OCI-LY7 (cell line): ENCODE measurements around the gene PALLD.

Experiments used
- CTCF ChIP-seq: fragments of 200-600 bp; sonication (generic); conservative IDR thresholded peaks from 2 replicates; pipeline ENCODE4 v1.5.1; 2014; ENCODE audit warnings: mild to moderate bottlenecking, antibody characterized with exemption, low read length, moderate library complexity, mixed read lengths
- EZH2phosphoT487 ChIP-seq: fragments of 200-600 bp; sonication (generic); IDR thresholded peaks from 2 replicates; pipeline ENCODE4 v1.6.1; 2018; ENCODE audit warnings: low read depth, borderline replicate concordance, mild to moderate bottlenecking, mixed run types, antibody characterized with exemption, low read length, moderate library complexity, mixed read lengths

DNA sequence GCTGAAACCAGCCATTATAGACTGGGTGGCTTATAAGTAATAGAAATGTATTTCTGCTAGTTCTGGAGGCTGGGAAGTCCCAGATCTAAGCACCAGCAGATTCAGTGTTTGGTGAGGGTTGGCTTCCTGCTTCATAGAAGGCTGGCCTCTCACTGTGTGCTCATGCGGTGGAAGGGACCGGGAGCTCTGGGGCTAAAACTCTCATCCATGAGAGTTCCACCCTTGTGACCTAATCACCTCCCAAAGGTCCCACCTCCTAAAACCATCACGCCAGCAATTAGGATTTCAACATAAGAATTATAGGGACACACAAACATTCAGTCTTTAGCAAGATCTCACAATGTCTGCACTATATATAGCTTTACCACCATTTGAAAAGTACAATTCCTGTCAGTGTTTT lies 298.0 kb downstream of the PALLD start:
- TF ChIP-seq CTCF (no peak), EZH2phosphoT487 (no peak)
